MCF 10A (cell line): Measurements from ENCODE around the gene GFI1B. TPM values are rescaled to one million over a fixed set of nuclear protein-coding genes. Genes with fewer than 3 reads are reported as not detected.
"Not testable (repeated sequence)": the region's sequence is repeated elsewhere in the genome, so short reads cannot be mapped to it uniquely, and the experiment has no call there.

ENCODE experiments used
- BruUV-seq: library from RNA; stranded (reverse); fragments of 400-500 nt; replicated peaks from 2 replicates; lab custom pipeline; 2021; lab: Mats Ljungman, UMichigan
- CTCF ChIA-PET: fragments of 300-600 bp; sonication (Branson Sonifier 250); formaldehyde crosslinking; extraction: SDS; loops from one replicate; lab custom pipeline; 2021; ENCODE audit warnings: antibody characterized with exemption, inconsistent platforms; lab: Yijun Ruan, JAX
- POLR2A ChIA-PET: fragments of 300-600, 350-650 bp; sonication (Branson Sonifier 250); formaldehyde crosslinking; extraction: SDS; loops from one replicate; lab custom pipeline; 2020; ENCODE audit warnings: antibody characterized with exemption, inconsistent platforms; lab: Yijun Ruan, JAX
- DNase-seq: peaks from one replicate; pipeline ENCODE4 v3.0.0-alpha.2; 2018; ENCODE audit not compliant: unreplicated experiment
- H3K27ac Mint-ChIP-seq: one replicate; pipeline ENCODE4 v1.8.0; 2022; ENCODE audit warnings: mild to moderate bottlenecking, low read depth, mixed read lengths; ENCODE audit not compliant: unreplicated experiment
- H3K27me3 Mint-ChIP-seq: one replicate; pipeline ENCODE4 v1.8.0; 2022; ENCODE audit warnings: mixed read lengths; ENCODE audit not compliant: insufficient read depth, unreplicated experiment
- H3K36me3 Mint-ChIP-seq: one replicate; pipeline ENCODE4 v1.8.0; 2022; ENCODE audit warnings: mild to moderate bottlenecking, moderate library complexity, mixed read lengths; ENCODE audit not compliant: insufficient read depth, unreplicated experiment
- H3K4me1 Mint-ChIP-seq: one replicate; pipeline ENCODE4 v1.8.0; 2022; ENCODE audit warnings: mixed read lengths; ENCODE audit not compliant: insufficient read depth, unreplicated experiment
- H3K4me3 Mint-ChIP-seq: one replicate; pipeline ENCODE4 v1.8.0; 2022; ENCODE audit warnings: mild to moderate bottlenecking, moderate library complexity, mixed read lengths; ENCODE audit not compliant: unreplicated experiment
- H3K9me3 Mint-ChIP-seq: one replicate; pipeline ENCODE4 v1.8.0; 2022; ENCODE audit warnings: mixed read lengths; ENCODE audit not compliant: unreplicated experiment
- intact Hi-C: fragments of 100-400 bp; cut with micrococcal nuclease; formaldehyde crosslinking; loops from 2 replicates; pipeline ENCODE4 v1.14.1; 2022
- total RNA-seq: library from RNA; stranded (reverse); gene quantifications from 2 replicates; pipeline ENCODE4 v1.2.3, GENCODE V29; 2022
- TF ChIP-seq, protein P1 (sequence below): fragments of 200-600 bp; IDR thresholded peaks from one replicate; pipeline ENCODE4 v1.8.0; 2022; ENCODE audit warnings: antibody characterized with exemption, mild to moderate bottlenecking; ENCODE audit not compliant: unreplicated experiment

GFI1B gene
- total RNA-seq, 1 experiment from 2014 or later, result not detected

DNA sequence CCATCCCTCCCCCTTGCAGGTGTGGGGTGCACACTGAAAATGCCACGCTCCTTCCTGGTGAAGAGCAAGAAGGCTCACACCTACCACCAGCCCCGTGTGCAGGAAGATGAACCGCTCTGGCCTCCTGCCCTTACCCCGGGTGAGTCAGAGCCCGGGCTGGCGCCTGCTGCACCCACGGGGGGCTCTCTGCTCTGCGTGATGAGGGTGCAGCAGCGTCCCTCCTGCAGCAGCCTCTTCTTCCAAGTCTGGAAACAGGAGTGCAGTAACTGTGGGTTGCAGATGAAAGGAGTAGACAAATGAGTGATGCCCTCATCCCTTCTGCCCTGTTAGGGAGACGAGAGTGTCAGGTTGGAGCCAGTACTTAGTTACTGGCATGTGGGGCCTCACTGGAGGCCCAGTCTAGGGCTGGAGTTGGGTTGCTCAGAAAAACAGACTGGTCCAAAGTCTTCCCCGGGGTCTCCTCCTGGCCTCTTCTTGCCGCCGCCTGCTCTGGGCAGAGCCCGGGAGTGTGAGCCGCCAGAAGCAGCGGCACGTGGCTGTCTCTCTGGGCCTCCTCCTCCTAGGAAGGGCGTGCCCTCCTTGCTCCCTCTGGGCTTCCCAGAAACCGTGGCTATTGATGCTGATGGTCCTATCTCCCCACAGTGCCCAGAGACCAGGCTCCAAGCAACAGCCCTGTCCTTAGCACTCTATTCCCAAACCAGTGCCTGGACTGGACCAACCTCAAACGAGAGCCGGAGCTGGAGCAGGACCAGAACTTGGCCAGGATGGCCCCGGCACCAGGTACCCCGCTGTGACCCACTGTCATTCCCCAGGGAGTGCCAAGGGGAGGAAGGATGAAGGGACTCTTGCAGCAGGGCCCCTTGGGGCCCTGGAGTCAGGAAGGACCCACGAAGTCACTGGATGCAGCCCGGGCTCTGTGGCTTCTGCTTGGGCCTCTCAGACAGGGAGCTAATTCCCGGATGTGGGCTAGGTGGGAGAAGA, 8.4 kb downstream of the GFI1B start:
- ChIA-PET CTCF (no interaction called here), POLR2A (no interaction called here)
- Mint-ChIP-seq H3K9me3 (no peaks in the 10 kb centered on the region), H3K27ac (no peak overlapping the region), H3K27me3 (peaks cover 36% of the 10 kb centered on the region), H3K4me1 (no peaks in the 10 kb centered on the region), H3K36me3 (no peaks in the 10 kb centered on the region), H3K4me3 (no peak overlapping the region)
- intact Hi-C loops, result no loop called here
- no peak for DNase-seq
- TF ChIP-seq, protein P1, sequence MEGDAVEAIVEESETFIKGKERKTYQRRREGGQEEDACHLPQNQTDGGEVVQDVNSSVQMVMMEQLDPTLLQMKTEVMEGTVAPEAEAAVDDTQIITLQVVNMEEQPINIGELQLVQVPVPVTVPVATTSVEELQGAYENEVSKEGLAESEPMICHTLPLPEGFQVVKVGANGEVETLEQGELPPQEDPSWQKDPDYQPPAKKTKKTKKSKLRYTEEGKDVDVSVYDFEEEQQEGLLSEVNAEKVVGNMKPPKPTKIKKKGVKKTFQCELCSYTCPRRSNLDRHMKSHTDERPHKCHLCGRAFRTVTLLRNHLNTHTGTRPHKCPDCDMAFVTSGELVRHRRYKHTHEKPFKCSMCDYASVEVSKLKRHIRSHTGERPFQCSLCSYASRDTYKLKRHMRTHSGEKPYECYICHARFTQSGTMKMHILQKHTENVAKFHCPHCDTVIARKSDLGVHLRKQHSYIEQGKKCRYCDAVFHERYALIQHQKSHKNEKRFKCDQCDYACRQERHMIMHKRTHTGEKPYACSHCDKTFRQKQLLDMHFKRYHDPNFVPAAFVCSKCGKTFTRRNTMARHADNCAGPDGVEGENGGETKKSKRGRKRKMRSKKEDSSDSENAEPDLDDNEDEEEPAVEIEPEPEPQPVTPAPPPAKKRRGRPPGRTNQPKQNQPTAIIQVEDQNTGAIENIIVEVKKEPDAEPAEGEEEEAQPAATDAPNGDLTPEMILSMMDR, result no peak
- no TSS peak for BruUV-seq

DNA sequence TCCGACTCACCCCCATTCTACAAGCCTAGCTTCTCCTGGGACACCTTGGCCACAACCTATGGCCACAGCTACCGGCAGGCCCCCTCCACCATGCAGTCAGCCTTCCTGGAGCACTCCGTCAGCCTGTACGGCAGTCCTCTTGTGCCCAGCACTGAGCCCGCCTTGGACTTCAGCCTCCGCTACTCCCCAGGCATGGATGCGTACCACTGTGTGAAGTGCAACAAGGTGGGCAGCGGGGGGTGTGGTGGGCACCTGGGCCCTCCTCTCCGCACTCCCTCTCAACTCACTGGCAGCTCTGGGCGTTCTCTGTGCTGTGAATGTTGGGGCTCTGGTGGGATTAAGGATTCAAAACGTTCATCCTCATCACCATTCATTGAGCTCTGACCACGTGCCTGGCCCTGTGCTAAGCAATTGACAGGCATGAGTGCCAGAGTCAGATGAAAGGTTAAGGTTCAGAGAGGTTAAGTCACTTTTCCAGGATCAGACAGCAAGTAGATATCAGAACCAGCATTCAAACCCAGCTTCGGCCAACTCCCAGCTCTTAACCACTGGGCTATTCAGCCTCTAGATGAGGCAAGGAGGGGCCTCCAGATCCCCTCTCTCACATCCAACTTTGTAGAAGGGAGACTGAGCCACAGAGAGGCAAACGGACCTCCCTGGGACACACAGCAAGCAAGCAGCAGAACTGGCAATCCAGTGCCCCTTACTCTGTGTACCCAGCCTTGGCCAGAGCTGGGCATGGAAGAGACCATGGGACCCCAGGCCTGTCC, 9.9 kb downstream of the GFI1B start:
- H3K36me3 Mint-ChIP-seq, result no peaks in the 10 kb centered on the region
- no peak overlapping the region for H3K27ac Mint-ChIP-seq
- H3K9me3 Mint-ChIP-seq, result no peaks in the 10 kb centered on the region
- H3K4me1 Mint-ChIP-seq, result no peaks in the 10 kb centered on the region
- intact Hi-C loops, result no loop called here
- BruUV-seq, result no TSS peak
- H3K27me3 Mint-ChIP-seq, result peaks cover 29% of the 10 kb centered on the region
- TF ChIP-seq, protein P1, result no peak
- ChIA-PET POLR2A (no interaction called here), CTCF (interaction anchor here (0.7 kb wide), 1 partner anchor 11 kb away, joined by 3 read pairs; no protein-coding TSS in a partner anchor)
- H3K4me3 Mint-ChIP-seq, result no peak overlapping the region
- no peak for DNase-seq

DNA sequence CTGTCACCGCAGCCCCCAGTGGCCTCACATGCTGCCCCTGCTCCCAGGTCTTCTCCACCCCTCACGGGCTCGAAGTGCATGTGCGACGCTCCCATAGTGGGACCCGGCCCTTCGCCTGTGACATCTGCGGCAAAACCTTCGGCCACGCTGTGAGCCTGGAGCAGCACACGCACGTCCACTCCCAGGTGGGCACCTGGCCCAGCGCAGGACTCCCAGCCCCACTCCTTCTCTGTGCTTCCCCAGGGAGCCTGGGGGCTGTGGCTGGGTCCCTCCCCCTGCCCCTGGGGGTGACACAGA, 10.5 kb downstream of the GFI1B start:
- ChIA-PET CTCF (no interaction called here), POLR2A (no interaction called here)
- no peak for DNase-seq
- H3K4me3 Mint-ChIP-seq, result no peak overlapping the region
- peaks cover 29% of the 10 kb centered on the region for H3K27me3 Mint-ChIP-seq
- H3K36me3 Mint-ChIP-seq, result no peaks in the 10 kb centered on the region
- intact Hi-C loops, result no loop called here
- no peaks in the 10 kb centered on the region for H3K4me1 Mint-ChIP-seq
- TF ChIP-seq, protein P1, result no peak
- H3K27ac Mint-ChIP-seq, result no peak overlapping the region
- no TSS peak for BruUV-seq
- H3K9me3 Mint-ChIP-seq, result no peaks in the 10 kb centered on the region

DNA sequence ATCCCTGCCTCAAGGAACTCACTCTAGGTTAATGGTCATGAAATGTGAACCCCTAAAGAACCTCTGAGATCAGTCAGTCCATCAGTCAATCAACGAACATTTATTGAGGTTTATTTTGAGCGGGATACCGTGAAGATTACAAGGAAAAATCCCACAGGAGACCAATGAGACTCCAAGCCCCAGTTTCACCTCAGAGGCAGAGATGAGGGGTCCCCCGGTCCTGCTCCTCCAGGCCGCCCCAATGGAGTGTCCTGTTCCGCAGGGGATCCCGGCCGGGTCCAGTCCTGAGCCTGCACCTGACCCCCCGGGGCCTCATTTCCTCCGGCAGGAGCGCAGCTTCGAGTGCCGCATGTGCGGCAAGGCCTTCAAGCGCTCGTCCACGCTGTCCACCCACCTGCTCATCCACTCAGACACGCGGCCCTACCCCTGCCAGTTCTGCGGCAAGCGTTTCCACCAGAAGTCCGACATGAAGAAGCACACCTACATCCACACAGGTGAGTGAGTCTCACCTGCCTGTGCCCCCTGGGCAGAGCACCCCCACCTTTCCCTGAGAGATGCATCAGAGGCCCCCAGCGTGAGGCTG, 11.0 kb downstream of the GFI1B start:
- Mint-ChIP-seq H3K27me3 (peaks cover 29% of the 10 kb centered on the region), H3K4me3 (no peak overlapping the region), H3K36me3 (no peaks in the 10 kb centered on the region), H3K4me1 (peaks cover 4% of the 10 kb centered on the region), H3K9me3 (no peaks in the 10 kb centered on the region), H3K27ac (no peak overlapping the region)
- TF ChIP-seq, protein P1, result no peak
- intact Hi-C loops, result no loop called here
- POLR2A ChIA-PET, result no interaction called here
- no TSS peak for BruUV-seq
- DNase-seq, result no peak
- CTCF ChIA-PET, result no interaction called here

DNA sequence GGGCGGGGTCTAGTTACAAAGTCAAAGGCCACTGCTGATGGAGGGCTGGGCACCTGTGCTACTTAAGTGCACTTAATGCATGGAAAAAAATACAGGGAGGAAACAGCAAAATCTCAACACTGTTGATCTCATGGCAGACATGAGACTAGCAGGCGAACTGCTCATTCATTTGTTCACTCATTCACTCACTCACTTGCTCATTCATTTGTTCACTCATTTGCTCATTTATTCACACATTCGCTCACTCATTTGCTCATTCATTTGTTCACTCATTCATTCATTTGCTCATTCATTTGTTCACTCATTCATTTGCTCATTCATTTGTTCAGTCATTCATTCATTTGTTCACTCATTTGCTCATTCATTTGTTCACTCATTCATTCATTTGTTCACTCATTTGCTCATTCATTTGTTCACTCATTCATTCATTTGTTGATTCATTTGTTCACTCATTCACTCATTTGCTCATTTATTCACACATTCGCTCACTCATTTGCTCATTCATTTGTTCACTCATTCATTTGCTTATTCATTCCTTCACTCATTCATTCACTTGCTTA, 11.6 kb downstream of the GFI1B start:
- H3K27ac Mint-ChIP-seq, H3K9me3 Mint-ChIP-seq, BruUV-seq, intact Hi-C loops, H3K4me1 Mint-ChIP-seq, H3K4me3 Mint-ChIP-seq, DNase-seq, H3K36me3 Mint-ChIP-seq: not testable (repeated sequence)
- CTCF ChIA-PET, result interaction anchor here (0.5 to 1.6 kb wide), 3 partner anchors 13 to 196 kb away, joined by 3 to 4 read pairs (median 3); no protein-coding TSS in a partner anchor
- H3K27me3 Mint-ChIP-seq, result peaks cover 29% of the 10 kb centered on the region
- POLR2A ChIA-PET, result interaction anchor here (0.7 kb wide), 1 partner anchor 1287 kb away, joined by 3 read pairs; no protein-coding TSS in a partner anchor
